GM21825 (cell line): ENCODE results near the gene FBXO7.
"Not testable (repeated sequence)": the region's sequence is repeated elsewhere in the genome, so short reads cannot be mapped to it uniquely, and the experiment has no call there.

Experiments
- ATAC-seq: cut with Tn5 transposase; IDR thresholded peaks from one replicate; pipeline ENCODE4 v1.9.1; 2021; ENCODE audit warnings: mild to moderate bottlenecking, moderate library complexity; ENCODE audit not compliant: unreplicated experiment

Gene FBXO7

DNA sequence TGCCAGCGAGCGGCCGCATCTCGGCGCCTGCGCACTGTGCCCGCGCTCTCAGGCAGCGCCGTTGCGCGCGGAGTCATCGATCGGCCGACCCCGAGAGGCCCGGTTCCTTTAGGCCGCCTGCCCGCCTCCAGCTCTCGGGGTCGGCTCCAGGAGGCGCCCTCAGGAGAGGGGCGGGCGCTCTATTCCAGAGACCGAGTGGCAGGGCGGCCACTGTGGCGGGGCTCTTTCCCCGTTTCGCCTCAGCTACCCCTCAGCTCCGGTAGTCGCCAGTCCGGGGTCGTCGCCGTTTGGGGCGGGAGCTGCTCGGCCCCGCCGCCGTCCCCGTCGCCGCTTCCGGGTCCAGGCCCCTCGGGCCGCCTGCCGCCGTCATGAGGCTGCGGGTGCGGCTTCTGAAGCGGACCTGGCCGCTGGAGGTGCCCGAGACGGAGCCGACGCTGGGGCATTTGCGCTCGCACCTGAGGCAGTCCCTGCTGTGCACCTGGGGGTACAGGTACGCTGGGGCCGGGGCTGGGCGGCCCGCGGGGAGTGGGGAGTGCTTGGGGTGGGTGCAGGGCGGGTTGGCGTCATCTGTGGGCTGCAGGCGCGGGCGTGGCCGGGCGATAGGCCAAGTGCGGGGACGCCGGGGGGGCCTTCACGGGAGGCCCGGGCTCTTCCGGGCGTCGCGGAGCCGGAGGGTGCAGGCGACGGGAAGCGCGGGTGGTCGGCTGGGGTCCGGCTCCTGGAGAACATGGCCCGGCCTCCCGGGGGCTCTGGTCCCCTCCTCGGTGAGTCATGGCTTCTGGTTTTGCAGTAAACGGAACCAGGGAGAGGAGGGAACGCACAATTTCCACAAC is at the start of gene FBXO7:
Gene FBXO7 (plus strand): TSS at position 177 of the 833 bp plus-strand sequence. CDS start 192 bp downstream, at position 369.
- peak; percentile 59 for ATAC-seq

DNA sequence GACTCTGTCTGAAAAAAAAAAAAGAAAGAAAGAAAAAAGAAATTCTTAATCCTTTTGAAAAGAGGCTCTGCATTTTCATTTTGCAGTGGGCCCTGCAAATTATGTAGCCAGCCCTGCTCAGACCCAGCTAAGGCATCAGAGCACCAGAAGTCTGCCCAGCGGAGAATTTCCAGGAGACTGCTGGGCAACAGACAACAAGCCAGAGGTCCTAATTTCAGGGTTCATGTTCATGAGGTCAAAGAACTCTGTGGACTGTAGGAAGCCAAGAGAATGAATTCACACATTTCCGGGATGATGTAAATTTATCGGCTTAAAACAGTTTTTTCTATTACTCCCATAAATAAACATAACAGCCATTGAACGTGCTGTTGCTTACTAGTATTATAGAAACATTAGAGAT is 47.7 kb upstream of the FBXO7 start:
- ATAC-seq = no peak

DNA sequence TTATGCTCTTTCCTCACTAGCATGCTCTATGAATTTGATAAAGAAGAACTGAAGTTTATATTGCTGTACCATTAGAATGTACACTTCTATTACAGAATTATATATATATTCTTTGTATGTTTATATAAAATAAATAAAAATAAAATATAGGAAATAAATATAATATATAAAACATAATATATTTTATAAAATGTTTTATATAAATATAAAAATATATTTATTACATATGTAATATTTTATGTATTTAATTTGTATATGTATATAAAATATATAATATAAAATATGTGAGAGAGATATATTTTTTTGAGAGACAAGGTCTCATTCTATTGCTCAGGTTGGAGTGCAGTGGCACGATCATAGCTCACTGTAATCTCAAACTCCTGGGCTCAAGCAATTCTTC is 44.3 kb upstream of the FBXO7 start:
- ATAC-seq = no peak

DNA sequence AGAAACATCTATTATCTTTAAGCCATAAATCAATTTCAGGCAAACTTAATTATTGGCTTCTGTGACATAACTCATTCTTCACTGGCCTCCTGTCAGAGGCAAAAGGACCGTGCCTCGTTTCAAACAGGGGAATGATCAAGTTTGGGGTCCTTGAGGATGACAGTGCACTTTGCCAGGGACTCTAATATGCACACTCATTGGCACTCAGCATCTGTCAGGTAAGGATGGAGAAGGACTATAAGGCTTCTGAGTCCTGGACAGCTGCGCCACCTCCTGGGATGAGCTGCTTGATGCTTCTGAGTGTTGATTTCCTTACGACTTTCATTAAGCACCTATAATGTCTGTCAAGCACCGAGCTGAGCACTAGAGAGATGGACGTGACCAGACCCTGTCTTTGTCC is 30.5 kb upstream of the FBXO7 start:
- no peak for ATAC-seq

DNA sequence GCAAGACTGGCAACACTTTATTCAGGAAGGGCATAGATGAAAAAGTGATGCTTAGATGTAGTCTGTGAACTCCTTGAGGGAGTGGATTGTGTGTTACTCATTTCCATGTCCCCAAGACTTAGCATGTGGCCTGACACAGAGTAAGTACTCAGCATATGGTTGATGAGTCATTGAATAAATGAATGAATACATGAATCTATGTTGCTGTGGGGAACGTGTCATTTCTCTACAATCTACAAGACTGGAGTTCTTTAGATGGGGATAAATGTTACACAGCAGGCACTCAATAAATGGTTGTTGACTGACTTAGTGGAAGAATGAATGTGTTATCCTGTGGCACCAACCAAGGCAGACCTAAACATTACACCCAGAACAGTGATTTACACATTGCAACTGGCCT is 28.3 kb upstream of the FBXO7 start:
- ATAC-seq = no peak

DNA sequence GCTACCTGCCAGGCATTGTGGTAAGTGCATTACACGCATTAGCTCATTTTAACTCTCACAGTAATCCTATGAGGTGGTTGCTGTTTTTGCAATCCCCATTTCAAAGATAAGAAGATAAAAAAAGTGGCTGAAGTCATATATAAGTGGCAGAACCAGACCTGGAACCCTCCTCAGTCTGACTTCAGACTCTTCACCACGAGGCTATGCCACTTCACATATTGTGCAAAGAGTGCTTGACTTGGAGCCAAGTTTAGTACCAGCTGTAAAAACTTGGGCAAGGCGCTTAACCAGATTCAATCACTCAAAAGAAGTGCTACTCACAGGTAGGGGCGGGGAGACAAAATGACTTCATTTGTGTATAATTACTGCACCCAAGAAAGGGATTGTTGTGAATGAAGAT is 25.6 kb upstream of the FBXO7 start:
- no peak for ATAC-seq

DNA sequence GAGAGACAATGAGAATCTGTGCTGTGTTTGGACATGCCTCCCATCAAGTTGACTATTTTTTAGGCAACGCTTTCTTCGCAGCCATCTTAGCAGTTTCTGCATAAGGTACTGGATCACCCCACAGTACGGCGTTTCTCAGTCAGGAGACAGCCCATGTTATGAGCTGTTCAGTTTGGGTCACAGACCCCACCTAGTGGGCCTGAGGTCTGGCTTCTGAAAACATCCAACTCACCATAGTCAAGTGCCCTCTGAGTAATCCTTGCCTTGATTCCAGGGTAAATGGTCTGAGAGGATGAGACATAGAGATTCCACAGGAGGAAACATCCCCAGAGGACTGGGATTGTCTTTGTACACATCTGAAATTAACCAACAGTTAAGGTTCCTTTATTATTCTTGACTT is 17.6 kb upstream of the FBXO7 start:
- ATAC-seq = no peak

DNA sequence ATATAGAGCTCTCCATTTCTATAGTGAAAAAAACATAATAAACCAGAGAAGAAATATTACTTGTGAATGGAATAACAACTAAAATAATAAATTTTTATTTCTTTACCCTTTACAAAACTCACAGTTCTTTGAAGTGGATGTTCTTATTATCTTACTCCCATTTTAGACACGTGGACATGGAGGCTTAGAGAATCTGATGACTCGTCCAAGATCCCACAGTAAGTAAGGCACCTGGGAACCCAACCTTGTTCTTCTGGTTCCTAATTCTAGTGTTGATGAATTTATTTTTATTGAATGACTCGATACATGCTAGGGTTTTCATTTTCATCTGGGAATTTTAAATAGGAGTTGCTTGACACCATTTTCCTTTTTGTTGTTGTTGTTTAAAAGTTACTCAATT is 12.2 kb upstream of the FBXO7 start:
- no peak for ATAC-seq

DNA sequence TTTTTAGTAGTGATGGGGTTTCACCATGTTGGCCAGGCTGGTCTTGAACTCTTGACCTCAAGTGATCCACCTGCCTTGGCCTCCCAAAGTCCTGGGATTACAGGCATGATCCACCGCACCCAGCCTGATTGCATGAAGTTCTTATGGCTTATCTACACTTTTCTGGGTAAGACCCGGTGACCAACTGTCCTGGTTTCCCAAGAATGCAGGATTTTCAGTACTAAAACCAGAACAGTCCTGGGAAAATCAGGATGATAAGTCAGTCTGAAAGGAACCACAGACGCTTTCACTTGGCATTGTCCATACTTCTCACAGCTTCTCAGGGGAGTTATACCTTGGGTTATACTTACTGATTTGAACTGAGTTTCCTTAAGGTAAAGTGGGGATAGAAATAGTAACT is 8.9 kb upstream of the FBXO7 start:
- ATAC-seq = no peak

DNA sequence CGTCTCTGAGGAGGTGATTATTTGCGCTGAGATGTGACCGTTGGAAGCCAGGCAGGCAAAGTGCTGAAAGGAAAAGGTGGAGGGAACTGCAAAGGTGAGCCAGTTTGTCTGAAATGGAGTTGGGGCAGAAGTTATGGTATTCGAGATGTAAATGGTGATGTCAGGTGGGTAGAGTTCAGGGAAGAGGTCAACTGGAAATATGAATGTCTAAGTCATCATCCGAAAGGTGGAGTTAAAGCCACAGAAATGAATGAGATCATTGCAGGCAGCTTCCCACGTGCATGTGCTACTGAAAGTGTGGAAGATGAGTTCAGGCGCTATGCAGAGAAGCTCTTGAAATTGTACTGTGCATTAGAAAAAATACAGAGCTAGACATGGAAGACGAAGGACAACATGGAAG is 8.1 kb upstream of the FBXO7 start:
- no peak for ATAC-seq

DNA sequence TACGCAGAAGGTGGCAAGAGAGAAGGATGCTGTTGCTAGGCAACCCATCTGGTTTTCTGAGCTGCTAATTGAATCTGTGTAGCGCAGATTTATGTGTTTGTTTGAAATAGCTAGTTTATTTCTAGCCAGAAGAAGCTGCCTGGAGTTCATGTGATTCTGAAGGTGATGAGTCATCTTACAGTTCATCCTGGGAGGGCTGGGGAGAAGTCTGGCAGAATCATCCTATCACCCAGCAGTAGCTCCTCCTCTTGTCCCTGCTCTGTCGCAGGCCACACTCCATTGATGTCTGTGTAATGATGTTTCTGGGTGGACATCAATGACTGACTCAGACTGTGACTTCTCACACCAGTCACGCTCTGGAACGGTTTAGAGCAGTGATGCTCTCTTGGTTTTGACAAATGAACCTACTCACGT is 4.8 kb upstream of the FBXO7 start:
- no peak for ATAC-seq

DNA sequence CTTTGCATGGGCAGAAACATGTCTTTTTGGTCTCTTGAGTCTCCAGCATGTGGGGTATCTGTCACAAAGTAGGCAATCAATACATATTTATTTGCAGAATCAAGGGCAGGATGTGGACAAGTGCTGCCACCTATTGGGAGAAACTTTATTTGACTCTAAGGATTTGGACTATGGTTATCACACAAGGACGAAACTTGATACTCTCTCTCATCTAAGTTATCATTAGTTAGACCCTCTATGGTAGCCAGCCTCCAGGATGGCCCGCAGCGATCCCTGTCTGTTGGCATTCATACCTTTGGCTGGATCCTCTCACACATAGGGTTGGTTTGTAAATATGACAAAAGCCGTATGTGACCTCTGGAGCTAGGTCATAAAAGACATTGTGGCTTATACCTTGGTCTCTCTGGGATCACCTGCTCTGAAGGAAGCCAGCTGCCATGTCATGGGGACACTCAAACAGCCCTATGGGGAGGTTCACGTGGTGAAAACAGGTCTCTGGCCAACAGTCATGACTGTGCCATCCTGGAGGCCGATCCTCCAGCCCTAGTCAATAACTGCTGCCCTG is 1.1 kb upstream of the FBXO7 start:
- ATAC-seq = no peak

DNA sequence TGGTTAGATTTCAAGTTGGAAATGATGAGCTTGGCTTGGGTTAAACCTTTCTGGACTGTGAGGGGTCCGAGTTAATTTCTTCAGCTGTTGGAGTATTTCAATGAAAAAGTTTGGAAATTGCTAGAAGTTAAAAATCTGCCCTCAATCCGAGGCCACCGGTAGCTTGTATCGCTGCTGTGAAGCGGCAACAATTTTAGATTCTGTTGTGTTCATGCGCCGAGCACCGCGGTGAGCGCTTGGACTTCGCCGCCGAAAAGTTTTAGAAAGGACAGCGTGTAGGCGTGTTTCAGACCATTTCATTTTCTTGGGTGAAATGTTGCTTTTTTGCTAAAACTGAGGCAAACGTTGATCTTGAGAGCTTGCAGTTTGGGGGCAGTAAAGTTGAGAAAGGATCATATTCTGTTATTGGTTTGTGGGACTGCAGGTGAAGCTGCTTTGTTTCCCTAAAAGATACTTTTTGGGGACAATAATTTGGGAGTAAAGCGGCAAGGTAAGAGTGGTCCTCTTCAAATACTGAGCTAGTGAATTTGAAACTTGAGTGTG is 928 bp downstream of the FBXO7 start:
- peak; percentile 17 for ATAC-seq

DNA sequence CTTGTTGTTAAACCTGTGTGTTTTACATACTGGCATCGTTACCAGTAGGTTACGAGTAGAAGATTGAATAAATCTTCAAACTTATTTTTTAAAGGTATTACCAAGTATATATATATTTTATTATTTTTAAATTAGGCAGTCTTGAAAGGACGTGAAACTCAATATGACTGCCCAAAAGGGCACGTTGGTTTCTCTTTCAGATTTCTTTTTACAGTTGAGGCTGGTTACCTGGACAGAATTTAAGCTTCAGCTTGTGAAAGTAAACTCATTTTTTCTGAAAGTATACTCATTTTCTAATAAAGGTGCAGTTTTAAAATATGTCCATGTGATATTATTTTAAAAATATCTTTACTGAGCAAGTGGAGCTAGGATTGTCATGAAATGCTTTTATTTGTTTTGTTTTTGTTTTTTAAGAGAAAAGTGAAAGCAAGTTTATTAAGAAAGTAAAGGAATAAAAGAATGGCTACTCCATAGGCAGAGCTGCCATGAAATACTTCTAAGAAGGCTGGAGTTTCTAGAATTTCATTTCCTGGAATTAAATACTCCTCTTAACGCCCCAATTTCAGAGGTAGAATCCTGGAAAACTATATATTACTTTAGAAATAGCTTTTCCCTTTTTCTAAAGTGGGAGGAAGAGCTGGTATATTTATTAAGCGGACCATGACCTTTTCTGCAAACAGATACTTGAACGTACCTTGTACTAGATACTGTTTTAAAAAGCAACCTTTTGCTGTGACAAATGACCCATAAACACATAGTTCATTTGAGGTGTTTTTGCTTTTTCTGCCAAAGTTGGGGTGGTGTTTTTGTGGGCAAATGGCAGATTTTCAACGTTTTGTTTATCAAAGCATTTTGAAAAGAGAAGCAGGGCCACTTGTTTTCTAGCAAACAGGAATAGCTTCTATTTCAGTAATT is 1.9 kb downstream of the FBXO7 start:
- ATAC-seq = no peak

DNA sequence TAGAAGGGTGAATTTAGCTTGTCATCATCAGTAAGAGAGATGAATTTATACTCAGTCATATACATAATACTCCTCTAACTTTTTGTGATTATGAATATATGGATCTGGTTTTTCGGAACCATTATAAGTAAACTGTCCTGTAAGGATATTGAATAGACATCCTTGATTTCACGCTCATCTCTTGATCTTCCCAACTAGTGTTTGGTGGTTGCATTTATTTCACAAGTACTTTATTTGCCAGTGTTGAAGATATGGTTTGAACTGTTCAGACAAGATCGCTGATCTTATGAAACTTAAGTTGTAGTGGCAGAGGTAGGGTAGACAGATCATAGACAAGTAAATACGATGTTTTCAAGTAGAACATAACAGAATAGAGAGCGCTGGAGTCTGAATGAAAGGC is 3.0 kb downstream of the FBXO7 start:
- ATAC-seq = no peak

DNA sequence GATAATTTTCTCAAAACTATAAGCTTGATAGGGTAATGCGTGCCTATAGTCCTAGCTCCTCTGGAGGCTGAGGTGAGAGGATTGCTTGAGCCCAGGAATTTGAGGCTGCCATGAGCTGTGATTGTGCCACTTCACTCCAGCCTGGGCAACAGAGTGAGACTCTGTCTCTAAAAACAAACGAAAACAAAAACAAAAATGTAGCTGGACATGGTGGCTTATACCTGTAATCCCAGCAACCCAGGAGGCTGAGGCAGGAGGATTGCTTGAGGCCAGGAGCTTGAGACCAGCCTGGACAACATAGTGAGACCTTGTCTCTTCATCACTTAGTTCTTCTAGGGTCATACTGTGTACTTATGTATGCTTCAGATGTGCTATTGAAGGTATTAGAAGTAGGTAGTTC is 3.9 kb downstream of the FBXO7 start:
- not testable (repeated sequence) for ATAC-seq

DNA sequence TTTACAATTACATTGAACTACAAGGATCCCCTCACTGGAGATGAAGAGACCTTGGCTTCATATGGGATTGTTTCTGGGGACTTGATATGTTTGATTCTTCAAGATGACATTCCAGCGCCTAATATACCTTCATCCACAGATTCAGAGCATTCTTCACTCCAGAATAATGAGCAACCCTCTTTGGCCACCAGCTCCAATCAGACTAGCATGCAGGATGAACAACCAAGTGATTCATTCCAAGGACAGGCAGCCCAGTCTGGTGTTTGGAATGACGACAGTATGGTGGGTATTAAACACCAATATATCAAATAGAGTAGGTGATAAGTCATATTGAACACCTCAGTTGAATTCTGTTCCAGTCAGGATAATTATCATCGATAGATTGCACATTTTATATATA is 4.4 kb downstream of the FBXO7 start:
- ATAC-seq = no peak

DNA sequence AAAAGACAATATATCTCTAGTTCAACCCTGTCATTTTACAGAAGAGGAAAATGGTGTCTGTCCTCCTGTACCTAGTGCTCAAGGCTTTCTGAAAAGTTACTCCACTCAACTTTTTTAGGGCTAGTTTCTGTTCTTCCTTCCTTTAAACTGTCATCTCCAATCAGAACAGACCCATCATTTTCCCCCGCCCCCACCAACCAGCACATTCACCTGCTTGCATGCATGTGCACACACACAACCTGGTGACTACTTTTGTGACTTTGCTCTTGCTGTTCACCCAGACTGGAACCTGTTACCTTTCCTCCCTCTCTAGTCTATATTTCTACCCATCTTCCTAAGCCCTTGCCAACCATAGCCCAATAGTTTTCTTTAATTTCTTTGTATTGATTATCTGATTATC is 5.6 kb downstream of the FBXO7 start:
- no peak for ATAC-seq

DNA sequence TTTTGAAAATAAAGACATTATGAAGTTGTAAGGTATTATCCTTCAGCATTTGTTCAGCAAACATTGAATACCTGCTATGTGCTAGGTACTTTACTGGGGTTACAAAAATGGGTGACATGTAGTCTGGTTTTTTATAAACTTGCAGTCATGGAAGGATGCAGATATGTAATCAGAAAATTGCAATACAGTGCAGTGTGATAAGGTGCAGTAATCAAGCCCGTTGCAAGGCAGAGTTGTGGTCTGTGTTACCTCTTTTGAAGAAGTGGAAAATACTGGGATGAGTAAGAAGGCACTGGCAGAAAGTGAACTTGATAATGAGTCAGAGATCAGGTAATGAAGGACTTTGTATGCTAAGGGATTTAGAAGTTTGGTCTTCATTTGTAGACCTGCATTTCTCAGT is 8.1 kb downstream of the FBXO7 start:
- ATAC-seq = no peak

DNA sequence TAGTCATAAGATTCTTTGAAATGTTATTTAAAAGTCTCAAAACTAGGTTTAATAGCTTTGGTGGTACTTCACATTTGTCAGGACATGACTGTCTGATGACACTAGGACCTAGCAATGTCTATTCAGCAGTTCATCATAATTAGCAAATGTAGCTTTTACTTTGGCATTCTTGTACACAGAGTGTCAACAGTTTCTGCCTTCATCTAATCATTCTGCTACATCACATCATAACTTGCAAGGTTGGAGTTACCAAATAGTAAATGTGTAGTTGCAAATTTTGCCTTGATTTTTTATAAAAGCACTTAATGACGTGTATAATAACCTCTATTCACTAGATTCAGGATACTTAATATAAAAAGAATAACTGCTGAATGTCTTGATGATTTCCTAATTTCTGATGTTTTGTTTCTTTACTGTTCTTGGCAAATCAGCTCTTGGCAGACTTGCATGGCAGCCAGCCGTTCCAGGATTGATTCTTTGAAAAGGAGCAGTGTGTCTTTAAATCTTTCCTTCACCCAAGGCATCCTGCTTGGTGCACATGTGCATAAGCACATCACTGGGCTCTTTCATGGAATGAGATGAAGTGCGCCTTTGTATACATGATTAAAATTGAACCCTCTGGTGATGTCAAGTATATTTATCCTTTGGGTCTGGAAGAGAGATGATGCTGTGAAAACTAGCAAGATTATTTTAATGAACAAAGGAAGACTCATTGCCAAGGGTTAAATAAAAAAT is 12.2 kb downstream of the FBXO7 start:
- no peak for ATAC-seq

DNA sequence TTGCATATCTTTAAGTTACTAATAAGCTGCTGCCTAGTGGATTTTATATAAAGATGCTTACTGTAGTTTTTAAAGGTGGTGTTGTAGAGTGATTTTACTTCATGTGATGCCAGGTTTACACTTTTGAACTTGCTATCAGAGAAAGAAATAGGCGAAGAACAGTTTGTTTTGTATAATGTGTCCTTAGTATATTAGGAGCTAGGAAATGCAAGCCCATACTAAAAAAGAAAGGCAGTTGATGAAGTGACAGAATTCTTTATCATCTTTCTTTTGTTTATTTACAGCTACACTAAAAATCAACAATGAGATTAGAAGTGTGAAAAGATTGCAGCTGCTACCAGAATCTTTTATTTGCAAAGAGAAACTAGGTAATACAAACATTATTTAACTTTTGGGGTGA is 12.8 kb downstream of the FBXO7 start:
- no peak for ATAC-seq
